Fibroblast of pulmonary artery (primary cell): ENCODE measurements around the gene PLCH1.

Experiments used
- DNase-seq: peaks from one replicate; pipeline ENCODE4 v3.0.0-alpha.2; 2010; ENCODE audit warnings: low read depth
- H3K4me3 ChIP-seq: replicated peaks from 2 replicates; pipeline ENCODE4 v1.5.1; 2011; ENCODE audit warnings: low read depth, mild to moderate bottlenecking, control low read depth, low read length, moderate library complexity
- CTCF ChIP-seq: IDR thresholded peaks from 2 replicates; pipeline ENCODE4 v1.5.1; 2011; ENCODE audit warnings: mild to moderate bottlenecking, control low read depth, low read length, inconsistent platforms; ENCODE audit errors: missing control alignments

The PLCH1 gene

GRCh38 chr3:155444771-155445170 is 300.1 kb downstream of the PLCH1 start:
- TF ChIP-seq CTCF, result no peak
- H3K4me3 ChIP-seq, result no peak overlapping the region
- no peak for DNase-seq

- H3K4me3 ChIP-seq, result no peak overlapping the region
- TF ChIP-seq CTCF, result no peak
- no peak for DNase-seq
Measured at GRCh38 chr3:155443815-155444214, 301.1 kb downstream of the PLCH1 start.

GRCh38 chr3:155442072-155442471 is 302.8 kb downstream of the PLCH1 start:
- no peak for TF ChIP-seq CTCF
- H3K4me3 ChIP-seq, result no peak overlapping the region
- no peak for DNase-seq

- no peak overlapping the region for H3K4me3 ChIP-seq
- TF ChIP-seq CTCF, result no peak
- DNase-seq, result no peak
Measured at GRCh38 chr3:155441506-155441905, 303.4 kb downstream of the PLCH1 start.

- no peak for DNase-seq
- H3K4me3 ChIP-seq, result no peak overlapping the region
- no peak for TF ChIP-seq CTCF
Measured at GRCh38 chr3:155441026-155441425, 303.8 kb downstream of the PLCH1 start.

GRCh38 chr3:155435821-155436220 is 309.1 kb downstream of the PLCH1 start:
- TF ChIP-seq CTCF, result no peak
- DNase-seq, result no peak
- H3K4me3 ChIP-seq, result no peak overlapping the region

- H3K4me3 ChIP-seq, result no peak overlapping the region
- no peak for DNase-seq
- TF ChIP-seq CTCF, result no peak
Measured at GRCh38 chr3:155431856-155432570, 312.9 kb downstream of the PLCH1 start.
